Uterus (tissue), 4 donors: Measurements from ENCODE around the gene LRP1. TPM values are rescaled to one million over a fixed set of nuclear protein-coding genes. Genes with fewer than 3 reads are reported as not detected.
"Not testable (repeated sequence)": the region's sequence is repeated elsewhere in the genome, so short reads cannot be mapped to it uniquely, and the experiment has no call there.

Experiments used
- DNase-seq, 2 donors: peaks; one replicate each; pipeline ENCODE4 v3.0.0-alpha.2; 2019 to 2020
- H3K27ac ChIP-seq, 2 donors: fragments of 200-600 bp; sonication (generic); 1 replicate in 1 of 2; 2 replicates in 1 of 2; pipeline ENCODE4 v1.5.1; 2016 to 2018
- H3K27me3 ChIP-seq, 2 donors: fragments of 200-600 bp; sonication (generic); one replicate each; pipeline ENCODE4 v1.5.1; 2018 to 2019; ENCODE audit warnings: control low read depth in 1 of 2
- H3K36me3 ChIP-seq, 2 donors: fragments of 200-600 bp; sonication (generic); one replicate each; pipeline ENCODE4 v1.5.1; 2019; ENCODE audit warnings: control low read depth in 1 of 2
- H3K4me1 ChIP-seq, 2 donors: fragments of 200-600 bp; sonication (generic); one replicate each; pipeline ENCODE4 v1.5.1; 2018 to 2019; ENCODE audit warnings: control low read depth in 1 of 2
- H3K4me3 ChIP-seq, 2 donors: fragments of 200-600 bp; sonication (generic); 1 replicate in 1 of 2; 2 replicates in 1 of 2; pipeline ENCODE4 v1.5.1; 2018 to 2019; ENCODE audit warnings: mild to moderate bottlenecking in 1 of 2
- H3K9me3 ChIP-seq, 2 donors: fragments of 200-600 bp; sonication (generic); one replicate each; pipeline ENCODE4 v1.5.1; 2019; ENCODE audit warnings: control low read depth in 1 of 2
- POLR2A ChIP-seq, 2 donors: fragments of 450-650 bp; IDR thresholded peaks; one replicate each; pipeline ENCODE4 v1.6.1; 2016; ENCODE audit warnings: antibody characterized with exemption in 2 of 2, mild to moderate bottlenecking in 1 of 2, moderate library complexity in 1 of 2
- intact Hi-C: fragments of 100-400 bp; cut with DNase I; formaldehyde crosslinking; loops from one replicate; pipeline ENCODE4 v1.15.1; 2023; ENCODE audit warnings: low total_unique reads
- total RNA-seq, 4 donors: library from RNA; depleted of rRNA in 3 of 4; stranded (reverse); fragments of >200 nt in 3 of 4; gene quantifications; one replicate each; pipeline versions ENCODE4 v1.1.0 to v1.2.4, GENCODE V29; 2014 to 2023
- TF ChIP-seq, protein P1 (sequence below), 4 experiments: fragments of 200-600 bp in 2 of 4; fragments of 450-650 bp in 2 of 4; sonication (generic) in 2 of 4; IDR thresholded peaks; one replicate each; pipeline ENCODE4 v1.5.1; 2016 to 2019; ENCODE audit warnings: antibody characterized with exemption in 4 of 4, mild to moderate bottlenecking in 2 of 4, moderate library complexity in 1 of 4
- donor health status: DM: yes; HTN: yes; CAD: no.

LRP1 gene
- total RNA-seq, 4 donors from 2014 or later = 164 to 507 (median 318) TPM

DNA sequence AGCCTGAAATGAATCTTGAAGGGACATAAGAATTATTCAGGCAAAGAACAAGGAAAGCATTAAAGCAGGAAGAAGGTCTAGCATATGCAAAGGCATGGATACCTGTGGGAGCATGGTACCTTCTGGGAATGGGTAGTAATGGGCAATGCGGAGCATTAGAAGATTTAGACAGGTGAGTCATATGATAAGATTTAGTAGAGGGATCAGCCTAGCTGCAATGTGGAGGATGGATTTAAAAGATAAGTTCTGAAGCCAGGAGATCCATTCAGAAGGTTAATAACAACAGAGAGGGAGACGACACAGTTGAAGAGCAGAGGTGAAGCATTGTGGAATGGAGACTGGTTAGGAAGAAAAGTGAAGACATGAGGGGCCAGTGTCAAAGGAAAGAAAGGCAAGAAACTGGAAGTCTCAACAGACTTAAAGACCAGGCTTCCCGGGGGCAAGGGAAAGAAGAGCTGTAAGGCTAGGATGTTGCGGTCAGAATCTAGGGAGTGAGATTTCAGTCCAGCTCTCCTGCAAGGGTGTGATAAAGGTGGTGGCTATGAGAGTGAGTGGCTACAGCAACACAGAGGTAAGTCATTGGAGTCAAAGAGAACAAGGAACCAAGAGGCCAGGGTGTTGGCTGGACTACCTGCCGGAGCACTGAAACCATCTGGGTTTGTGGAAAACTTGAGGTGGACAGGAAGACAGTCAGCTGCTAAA lies 11.6 kb upstream of the LRP1 start:
- Histone ChIP-seq H3K27ac (no peak overlapping the region), H3K9me3 (no peaks in the 10 kb centered on the region), H3K36me3 (no peaks in the 10 kb centered on the region), H3K27me3 (no peaks in the 10 kb centered on the region), H3K4me3 (no peak overlapping the region), H3K4me1 (peaks cover 0 to 9% of the 10 kb centered on the region in 2 donors)
- DNase-seq = no peak
- TF ChIP-seq POLR2A (IDR thresholded peaks at IDR 0.05) = no peak
- TF ChIP-seq, protein P1, sequence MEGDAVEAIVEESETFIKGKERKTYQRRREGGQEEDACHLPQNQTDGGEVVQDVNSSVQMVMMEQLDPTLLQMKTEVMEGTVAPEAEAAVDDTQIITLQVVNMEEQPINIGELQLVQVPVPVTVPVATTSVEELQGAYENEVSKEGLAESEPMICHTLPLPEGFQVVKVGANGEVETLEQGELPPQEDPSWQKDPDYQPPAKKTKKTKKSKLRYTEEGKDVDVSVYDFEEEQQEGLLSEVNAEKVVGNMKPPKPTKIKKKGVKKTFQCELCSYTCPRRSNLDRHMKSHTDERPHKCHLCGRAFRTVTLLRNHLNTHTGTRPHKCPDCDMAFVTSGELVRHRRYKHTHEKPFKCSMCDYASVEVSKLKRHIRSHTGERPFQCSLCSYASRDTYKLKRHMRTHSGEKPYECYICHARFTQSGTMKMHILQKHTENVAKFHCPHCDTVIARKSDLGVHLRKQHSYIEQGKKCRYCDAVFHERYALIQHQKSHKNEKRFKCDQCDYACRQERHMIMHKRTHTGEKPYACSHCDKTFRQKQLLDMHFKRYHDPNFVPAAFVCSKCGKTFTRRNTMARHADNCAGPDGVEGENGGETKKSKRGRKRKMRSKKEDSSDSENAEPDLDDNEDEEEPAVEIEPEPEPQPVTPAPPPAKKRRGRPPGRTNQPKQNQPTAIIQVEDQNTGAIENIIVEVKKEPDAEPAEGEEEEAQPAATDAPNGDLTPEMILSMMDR (IDR thresholded peaks at IDR 0.05) = no peak
- intact Hi-C loops = no loop called here

DNA sequence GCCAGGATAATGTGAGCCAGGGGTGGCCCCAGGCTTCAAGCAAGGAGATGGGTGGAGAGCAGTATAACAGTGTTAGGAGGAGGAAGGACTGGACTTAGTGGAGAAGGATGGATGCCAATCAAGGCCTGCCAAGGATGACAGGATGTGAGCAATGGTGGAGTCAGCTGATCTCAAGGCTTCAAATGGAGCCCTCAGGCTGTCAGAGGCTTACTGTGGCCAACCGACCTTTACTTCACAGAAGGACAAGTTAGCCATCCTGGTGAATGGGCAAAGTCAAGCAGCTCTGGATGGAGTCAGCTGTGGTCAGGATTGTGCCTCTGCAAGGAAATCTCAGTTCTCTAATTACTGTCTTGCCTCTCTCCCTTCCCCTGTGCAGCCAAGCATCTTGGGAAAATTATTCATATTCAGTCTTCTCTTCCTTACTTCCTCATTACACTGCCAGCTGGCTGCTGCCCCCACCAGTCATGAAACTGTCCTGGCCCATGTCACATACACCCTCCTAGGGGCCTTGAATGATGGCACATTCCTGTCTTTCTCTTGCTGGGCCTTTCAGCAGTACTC lies 9.5 kb upstream of the LRP1 start:
- no peak overlapping the region for H3K4me3 ChIP-seq

DNA sequence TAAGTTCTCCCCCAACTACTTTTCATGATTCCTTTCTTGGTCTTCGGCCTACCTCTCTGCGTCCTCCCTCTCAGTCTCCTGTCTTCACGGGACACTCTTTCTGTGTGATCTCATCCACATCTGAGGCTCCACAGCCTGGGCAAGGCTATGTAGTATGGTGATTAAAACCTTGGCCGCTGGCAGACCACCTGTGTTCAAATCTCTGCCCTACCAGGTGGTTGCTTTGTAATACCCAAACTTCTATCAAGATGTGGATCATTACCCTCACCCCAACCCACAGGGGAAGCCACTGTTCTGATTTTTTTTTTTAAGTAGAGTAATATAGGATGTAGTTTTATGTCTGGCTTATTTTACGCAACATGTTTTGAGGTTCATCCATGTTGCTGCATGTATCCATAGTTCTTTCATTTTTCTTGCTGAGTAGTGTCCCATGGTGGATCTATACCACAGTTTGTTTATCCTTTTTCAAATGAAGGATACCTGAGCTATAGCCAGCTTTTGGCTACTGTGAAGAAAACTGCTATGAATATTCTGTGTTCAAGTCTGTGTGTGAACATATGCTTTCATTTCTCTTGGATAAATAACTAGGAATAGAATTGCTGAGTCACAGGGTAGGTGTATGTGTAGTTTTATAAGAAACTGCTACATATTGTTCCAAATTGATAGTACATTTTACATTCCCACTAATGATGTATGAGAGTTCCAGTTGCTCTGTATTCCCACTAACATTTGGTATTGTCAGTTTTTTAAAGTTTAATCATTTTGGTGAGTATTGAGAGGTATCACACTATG lies 8.8 kb upstream of the LRP1 start:
- H3K4me3 ChIP-seq = no peak overlapping the region
- H3K4me1 ChIP-seq = no peaks in the 10 kb centered on the region
- no peak for TF ChIP-seq POLR2A (IDR thresholded peaks at IDR 0.05)
- TF ChIP-seq, protein P1 (IDR thresholded peaks at IDR 0.05) = no peak
- no peaks in the 10 kb centered on the region for H3K27me3 ChIP-seq
- no peak for DNase-seq
- intact Hi-C loops = no loop called here
- H3K9me3 ChIP-seq = no peaks in the 10 kb centered on the region
- H3K27ac ChIP-seq = no peak overlapping the region
- H3K36me3 ChIP-seq = no peaks in the 10 kb centered on the region

More for the DNA sequence above, 9.5 kb upstream of the LRP1 start:
- intact Hi-C loops = no loop called here
- H3K36me3 ChIP-seq = no peaks in the 10 kb centered on the region
- H3K27ac ChIP-seq = no peak overlapping the region
- no peaks in the 10 kb centered on the region for H3K9me3 ChIP-seq
- DNase-seq = no peak
- H3K4me1 ChIP-seq = no peaks in the 10 kb centered on the region
- no peaks in the 10 kb centered on the region for H3K27me3 ChIP-seq
- TF ChIP-seq, protein P1 (IDR thresholded peaks at IDR 0.05) = no peak
- TF ChIP-seq POLR2A (IDR thresholded peaks at IDR 0.05) = no peak

DNA sequence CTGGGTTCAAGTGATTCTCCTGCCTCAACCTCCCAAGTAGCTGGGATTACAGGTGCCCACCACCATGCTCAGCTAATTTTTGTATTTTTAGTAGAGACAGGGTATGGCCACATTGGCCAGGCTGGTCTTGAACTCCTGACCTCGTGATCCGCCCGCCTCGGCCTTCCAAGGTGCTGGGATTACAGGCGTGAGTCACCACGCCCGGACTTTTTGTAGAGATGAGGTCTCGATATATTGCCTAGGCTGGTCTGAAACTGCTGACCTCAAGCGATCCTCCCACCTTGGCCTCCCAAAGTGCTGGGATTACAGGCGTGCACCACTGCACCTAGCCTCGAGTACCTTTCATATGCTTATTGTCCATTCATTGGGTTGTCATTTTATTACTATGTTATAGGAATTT lies 7.6 kb upstream of the LRP1 start:
- DNase-seq, H3K27me3 ChIP-seq, H3K27ac ChIP-seq, intact Hi-C loops, H3K4me3 ChIP-seq, H3K4me1 ChIP-seq, H3K36me3 ChIP-seq, H3K9me3 ChIP-seq: not testable (repeated sequence)

DNA sequence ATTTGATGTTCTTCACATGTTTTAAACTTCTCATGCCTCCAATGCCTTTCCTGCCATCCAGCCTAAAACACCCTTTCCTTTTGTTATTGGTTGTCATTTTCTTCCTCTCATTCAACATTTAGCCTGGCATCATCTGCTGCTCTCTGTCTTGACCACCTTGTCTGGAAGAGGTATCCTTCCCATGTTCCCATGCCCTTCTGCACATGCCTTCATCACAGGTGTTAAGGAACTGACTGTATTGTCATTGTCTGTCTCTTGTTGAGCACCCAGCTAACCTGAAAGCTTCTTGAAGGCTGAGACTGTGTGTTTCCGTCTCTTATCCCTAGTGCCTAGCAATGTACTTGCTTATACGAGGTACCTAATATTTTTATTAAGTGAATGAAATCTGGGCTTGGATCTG lies 4.5 kb upstream of the LRP1 start:
- H3K4me3 ChIP-seq = no peak overlapping the region
- no peaks in the 10 kb centered on the region for H3K27me3 ChIP-seq
- H3K4me1 ChIP-seq = no peaks in the 10 kb centered on the region
- no peaks in the 10 kb centered on the region for H3K9me3 ChIP-seq
- intact Hi-C loops = no loop called here
- no peaks in the 10 kb centered on the region for H3K36me3 ChIP-seq
- TF ChIP-seq POLR2A (IDR thresholded peaks at IDR 0.05) = no peak
- TF ChIP-seq, protein P1 (IDR thresholded peaks at IDR 0.05) = no peak
- DNase-seq = no peak
- H3K27ac ChIP-seq = no peak overlapping the region
